ENCODE data around the gene PRAME.
"Not testable (repeated sequence)": the region's sequence is repeated elsewhere in the genome, so short reads cannot be mapped to it uniquely, and the experiment has no call there.

PRAME gene

GRCh38 chr22:22581524-22581923, 22.5 kb upstream of the PRAME start:
- DNase-seq (ENCODE audit: low read depth, low spot score) = not testable (repeated sequence)

DNA sequence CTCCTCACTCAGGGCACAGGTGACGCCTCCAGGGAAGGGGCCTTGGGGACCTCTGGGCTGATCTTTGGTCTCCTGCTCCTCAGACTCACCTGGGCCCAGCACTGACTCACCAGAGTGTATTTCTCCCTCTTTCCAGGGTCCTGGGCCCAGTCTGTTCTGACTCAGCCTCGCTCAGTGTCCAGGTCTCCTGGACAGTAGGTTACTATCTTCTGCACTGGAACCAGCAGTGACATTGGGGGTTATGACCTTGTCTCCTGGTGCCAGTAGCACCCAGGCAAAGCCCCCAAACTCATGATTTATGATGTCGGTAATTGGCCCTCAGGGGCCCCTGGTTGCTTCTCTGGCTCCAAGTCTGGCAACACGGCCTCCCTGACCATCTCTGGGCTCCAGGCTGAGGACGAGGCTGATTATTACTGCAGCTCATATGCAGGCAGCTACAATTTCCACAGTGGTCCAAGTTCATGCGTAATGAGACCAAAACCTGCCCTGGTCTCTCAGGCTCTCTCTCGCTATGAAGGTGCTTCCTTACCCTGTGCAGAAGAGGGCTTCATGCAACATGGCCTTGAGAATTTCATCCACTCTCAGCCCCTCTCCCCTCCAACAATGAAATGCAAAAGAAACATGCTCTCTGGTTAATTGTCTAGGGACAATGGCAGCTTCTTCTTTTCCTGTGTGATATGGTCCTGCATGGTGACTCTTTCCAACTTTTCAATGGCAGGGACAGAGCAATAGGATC, 21.0 kb upstream of the PRAME start:
- no peak for DNase-seq (ENCODE audit: low read depth, low spot score)

DNA sequence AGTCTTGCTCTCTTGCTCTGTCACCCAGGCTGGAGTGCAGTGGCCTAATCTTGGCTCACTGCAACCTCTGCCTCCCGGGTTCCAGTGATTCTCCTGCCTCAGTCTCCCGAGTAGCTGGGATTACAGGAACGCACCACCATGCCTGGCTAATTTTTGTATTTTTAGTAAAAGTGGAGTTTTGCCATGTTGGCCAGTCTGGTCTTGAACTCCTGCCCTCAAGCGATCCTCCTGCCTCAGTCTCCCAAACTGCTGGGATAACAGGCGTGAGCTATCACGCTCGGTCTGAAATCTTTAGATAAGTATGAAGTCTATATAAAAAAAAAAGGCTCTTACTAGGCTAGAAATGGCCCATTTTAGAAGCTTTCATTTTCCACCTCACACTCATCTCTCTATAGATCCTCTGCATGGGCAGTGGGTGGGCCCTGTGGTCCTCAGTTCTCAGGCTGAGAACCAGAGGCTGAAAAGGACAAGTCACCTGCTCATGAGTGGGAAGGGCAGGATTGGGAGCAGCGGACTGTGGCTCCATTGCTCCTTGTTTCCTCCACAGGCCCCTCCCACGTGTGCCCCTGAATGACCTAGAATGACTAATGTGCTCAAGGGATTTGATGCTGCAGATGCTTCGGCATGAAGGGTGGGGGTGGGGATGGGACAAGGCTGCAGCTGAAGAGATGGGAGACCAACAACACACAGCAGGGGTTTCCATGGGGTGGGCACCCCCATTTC, 19.8 kb upstream of the PRAME start:
- no peak for DNase-seq (ENCODE audit: low read depth, low spot score)

GRCh38 chr22:22576989-22577427, 17.9 kb upstream of the PRAME start:
- no peak for DNase-seq (ENCODE audit: low read depth, low spot score)

DNA sequence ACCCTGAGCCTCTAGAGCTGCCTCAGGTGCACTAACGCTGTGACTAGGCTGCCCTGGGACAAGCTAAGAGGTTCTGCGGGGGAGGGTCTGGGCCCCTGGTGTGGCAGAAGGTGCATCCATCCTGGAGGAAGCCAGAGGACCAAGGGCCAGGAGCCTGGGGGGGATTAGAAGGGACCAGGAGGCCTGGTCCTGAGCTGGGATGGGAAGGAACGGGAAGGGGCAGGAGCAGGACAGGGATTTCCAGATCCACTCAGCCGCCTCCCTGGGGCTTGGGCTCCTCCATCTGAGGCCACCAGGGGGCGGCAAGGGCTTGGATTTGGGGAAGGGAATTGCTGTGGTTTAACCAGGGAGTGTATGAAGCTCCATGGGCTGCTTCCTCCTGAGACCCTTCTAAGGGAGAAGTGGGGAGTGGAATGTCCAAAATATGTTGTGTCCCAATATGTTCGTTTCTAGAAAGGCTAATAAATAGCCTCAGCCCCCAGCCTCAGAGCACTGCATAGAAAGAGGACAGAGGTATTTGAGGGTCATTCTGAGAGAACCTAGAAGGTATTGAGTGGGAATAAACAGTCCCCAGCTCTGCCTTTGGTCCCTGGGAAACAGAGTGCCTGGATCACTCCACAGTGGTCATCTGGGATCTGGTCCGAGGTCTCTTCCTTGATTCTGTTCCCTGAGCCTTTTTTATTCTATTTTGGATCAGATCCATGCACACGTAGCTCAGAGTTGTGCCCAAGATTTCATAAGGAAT, 17.4 kb upstream of the PRAME start:
- peak; percentile 54 for DNase-seq (ENCODE audit: low read depth, low spot score)

DNA sequence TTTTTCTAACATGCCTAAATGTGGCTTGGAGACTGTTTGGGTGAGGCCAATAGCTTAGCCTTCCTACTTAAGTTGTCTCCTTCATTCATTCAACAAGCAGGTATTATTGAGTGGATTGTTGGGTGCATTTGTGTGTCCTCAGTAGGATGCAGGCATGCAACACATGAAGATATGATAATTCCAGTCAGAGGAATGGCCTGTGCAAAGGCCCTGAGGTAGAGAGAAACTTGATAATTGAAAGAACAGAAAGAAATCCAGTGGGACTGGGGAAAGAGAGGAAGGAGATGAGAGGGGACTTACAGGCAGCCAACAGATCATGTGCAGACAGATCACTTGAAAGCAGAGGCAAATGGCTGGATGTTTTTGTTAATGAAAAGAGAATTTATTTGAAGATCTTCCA, 15.3 kb upstream of the PRAME start:
- DNase-seq (ENCODE audit: low read depth, low spot score) = no peak

DNA sequence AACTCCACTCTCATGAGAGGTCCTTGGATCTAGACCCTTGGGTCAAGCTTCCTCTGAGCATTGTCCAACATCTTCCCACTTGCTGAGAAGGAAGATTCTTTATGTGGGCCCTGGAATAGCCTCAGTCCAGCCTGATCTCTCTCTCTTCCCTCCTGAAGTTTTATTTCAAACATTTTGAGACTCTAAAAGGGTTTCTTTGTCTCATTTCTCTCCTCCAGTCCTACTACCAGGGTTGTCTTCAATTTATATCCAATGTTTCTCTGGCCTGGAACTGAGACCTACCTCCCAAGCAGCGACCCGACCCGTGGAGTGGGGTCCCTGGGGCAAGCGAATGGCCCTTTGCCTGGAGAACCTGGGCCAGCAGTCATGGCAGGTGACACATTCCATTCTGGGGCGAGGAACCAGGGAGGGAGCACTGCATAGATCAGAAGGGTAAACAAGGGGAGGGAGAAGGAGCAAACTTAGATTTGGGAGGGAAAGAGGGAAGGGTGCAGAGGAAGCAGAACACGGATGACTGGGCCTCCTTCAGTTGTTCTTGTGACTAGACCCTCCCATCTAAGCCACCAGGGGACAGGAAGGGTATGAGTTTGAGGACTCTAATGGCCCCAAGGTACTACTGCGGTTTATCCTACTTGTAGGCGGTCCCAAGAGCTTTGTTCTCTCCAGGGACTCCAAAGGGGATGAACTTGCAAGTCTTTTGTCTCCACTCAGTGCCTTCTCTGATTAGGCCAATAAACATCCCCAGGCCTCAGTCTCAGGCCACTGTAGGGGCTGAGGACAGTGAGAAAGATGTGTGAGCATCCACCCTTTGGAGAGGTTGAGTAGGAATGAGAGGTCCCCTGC, 14.2 kb upstream of the PRAME start:
- no peak for DNase-seq (ENCODE audit: low read depth, low spot score)

DNA sequence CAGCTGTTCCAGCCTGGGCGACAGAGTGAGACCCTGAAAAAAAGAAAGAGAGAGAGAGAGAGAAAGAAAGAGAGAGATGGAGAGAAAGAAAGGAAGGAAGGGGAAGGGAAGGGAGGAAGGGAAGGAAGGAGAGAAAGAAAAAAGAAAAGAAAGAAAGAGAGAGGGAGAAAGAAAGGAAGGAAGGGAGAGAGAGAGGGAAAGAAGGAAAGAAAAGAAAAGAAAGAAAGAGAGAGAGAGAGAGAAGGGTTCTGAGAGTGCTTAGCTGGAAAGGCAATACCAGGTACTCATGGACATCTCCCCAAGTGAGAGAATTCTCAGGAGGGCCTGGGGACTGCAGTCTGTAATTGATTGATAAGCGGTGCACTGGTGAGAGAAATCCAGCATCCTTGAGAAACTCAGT, 12.8 kb upstream of the PRAME start:
- no peak for DNase-seq (ENCODE audit: low read depth, low spot score)

GRCh38 chr22:22571429-22571828, 12.4 kb upstream of the PRAME start:
- no peak for DNase-seq (ENCODE audit: low read depth, low spot score)

DNA sequence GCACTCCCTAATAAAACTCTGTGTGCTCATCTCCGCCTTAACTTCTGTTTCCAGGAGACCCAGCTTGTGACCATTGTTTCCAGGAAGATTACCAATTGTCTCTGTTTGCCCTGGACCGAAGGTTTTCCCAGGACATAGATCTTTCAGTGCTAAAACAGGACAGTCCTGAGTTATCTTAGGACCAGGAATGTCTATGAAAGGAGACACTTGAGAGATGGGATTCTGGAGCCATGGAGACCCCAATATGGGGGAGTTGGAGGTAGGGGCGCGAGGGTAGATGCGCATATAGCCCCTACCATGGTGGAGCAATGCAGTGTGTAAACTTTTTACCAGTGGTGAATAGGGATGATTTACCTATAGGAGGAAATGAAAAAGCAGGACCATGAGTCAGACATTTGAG, 10.2 kb upstream of the PRAME start:
- DNase-seq (ENCODE audit: low read depth, low spot score) = no peak

GRCh38 chr22:22565981-22566380, 6.9 kb upstream of the PRAME start:
- DNase-seq (ENCODE audit: low read depth, low spot score) = no peak

DNA sequence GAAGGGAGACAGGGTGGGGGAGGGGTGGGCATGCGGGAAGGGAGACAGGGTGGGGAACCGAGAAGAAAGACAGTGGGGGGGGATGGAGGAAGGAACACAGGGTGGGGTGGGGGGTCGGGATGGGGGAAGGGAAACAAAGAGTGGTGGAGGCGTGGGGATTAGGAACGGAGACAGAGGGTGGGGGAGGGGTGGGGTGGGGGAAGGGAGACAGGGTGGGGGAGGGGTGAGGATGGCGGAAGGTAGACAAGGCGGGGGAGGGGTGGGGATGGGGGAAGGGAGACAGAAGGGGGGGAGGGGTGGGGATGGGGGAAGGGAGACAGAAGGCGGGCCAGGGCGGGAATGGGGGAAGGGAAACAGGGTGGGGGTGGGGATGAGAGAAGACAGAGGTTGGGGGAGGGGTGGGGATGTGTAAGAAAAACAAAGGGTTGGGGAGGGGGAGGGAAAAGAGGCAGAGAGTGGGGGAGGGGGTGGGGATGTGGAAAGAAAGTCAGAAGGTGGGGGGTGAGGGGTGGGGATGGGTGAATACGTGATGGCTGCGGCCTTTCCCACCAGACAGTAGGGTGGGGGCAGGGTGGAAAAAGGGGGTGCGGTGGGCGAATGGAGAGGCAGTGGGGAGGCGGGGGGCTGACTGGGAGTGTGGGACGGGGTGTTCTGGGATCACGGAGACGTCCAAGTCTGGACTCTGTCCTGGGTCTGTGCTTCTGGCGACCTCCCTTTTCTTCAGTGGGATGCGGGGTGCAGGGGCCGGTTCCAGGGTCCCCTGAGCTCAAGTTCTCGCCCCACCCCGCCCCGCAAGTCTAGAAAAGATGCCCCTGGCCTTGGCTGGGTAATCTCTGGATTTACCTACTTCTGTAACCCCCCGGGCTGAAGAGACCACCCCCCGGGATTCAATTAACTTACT, 744 bp downstream of the PRAME start:
- no peak for DNase-seq (ENCODE audit: low read depth, low spot score)

DNA sequence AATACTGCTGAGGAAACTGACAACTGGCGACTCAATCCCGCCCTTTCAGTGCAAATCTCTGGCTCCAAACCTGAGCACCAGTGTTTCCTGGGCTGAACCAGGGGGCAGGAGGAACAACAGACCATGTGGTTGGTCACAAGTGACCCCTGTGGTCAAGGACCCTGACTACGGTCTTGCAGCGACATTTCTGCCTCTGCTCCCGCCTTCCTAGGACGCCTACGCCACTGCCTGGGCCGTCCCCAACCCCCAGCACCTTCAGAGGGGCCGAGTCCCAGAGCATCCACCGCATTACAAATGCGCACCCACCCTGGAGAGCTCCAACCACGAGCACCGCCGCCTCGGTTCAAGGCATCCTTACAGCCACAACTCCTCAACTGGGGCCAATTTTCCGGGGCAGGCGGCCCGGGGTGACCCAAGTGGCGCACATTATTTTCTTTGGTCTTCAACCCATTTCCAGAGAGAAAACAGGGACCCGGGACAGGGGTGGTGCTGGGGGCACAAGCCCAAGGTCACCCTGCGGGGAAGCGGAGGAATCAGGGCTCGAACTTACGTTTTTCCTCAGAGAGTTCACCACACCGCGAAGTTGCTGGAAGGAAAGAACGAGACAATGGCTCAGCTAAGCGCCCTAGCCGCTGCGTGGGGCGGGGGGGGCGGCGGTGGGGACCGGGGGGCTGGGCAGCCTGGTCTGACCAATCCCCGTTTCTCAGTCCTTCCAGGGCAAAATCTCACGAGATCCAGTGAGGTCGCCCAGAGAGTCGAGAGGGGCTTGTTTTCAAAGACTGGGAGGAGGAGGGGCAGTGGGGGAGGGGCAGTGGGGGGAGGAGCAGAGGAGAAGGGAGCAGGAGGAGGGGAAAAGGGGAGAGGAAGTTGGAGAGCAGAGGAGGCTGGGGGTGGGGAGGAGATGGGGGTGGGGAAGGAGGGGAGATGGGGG, 1.8 kb downstream of the PRAME start:
- no peak for DNase-seq (ENCODE audit: low read depth, low spot score)

DNA sequence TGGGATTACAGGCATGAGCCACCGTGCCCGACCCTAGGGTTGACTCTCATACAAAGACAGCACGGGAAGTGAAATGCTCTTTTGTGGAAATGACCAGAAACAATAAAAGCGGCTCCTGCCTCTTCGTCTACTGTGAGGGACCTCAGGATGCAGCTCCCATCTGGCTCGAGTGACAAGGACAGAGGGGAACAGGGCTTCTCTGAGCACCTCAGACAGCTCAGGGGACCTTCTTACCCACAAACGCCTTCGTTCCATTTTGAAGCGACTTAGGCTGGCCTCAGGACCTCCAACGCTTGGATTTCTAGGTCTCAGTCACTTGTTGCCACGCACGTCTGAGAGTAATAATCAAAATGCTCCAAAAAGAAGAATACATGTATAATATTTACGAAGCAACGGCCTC, 2.5 kb downstream of the PRAME start:
- no peak for DNase-seq (ENCODE audit: low read depth, low spot score)

DNA sequence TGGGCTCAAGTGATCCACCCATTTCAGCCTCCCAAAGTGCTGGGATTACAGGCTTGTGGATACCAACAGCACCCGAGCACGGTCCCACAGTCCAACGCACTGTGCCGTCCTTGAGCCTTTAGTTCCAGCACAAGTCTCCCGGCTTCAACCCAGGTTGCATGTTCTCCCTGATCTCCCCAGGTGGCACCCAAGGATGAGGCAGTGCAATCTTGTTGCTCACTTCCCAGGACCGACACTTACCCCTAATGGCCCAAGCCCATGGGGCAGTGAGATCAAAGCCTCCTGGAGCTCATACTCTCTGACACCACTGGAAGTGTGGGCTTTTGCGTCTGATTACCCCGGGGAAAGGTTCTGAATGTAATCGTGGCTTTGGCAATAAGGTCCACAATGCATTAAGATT, 3.5 kb downstream of the PRAME start:
- no peak for DNase-seq (ENCODE audit: low read depth, low spot score)

DNA sequence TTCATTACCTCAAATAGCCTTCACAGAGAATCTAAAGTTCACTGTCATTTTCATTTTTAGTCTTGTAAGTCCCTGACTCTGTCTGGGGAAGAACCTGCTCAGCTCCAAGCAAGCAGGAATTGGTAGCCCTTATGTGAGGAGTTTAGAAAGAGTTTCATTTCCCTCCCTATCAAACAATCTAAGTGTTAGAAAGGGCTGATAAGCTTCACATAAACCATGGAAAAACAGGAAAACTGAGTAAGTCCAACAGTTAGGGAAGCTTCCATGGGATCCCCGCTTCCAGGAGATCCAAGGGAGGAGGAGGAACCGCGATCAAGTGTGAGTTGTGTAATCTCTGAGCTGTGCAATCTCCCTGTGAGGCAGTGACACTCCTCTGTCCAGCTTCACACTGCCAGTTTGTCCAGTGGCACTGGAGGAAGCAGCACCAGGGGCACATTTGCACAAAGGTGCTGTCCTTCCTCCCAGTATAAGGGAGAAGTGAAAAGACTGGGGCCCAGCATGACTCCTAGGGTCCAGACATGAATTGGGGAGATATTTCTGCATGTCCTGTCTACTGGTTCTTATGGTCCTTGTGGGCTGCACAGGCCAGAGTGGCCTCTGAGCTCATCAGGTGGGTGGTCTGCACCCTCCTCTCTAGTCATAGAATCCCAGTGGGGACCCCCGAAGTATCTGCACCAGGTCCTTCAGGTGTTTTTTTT, 4.3 kb downstream of the PRAME start:
- no peak for DNase-seq (ENCODE audit: low read depth, low spot score)

DNA sequence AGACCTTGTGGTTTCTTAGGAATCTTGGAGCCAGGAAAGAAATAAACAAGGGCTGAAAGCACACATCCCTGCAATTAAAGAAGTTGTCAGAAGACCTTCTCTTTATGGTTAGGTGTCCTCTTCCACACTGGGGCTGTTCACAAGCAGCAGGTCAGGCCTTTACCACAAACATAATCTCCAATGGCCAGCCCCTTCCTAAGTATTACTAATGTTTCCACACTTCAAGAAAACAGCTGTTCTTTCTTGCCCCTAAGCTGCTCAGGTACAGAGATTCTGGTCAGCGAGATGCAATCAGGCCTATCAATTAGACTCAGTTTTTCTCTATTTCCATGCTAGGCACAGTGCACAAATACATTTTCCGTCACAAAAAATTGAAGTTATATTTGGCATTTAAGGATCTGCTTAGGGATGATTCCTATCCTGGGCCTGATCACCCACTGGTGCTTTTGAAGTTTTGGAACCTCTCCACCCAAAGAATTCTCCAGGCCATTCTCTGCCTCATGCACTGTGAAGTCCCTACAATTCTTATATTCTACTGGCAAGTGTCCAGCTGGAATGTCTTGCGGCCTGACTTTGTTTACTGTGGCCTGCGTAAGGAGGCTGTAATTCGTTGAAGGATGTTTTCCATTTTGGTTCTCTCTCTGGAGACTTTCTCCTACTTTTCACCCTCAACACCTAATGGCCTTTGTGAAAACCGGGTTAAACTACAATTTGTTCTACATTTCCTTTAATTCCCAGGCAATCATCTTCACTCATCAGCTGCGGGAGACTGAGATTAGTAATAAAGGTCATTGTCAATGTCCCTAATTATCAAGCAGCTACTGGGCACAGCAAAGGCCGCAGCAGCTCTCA, 5.1 kb downstream of the PRAME start:
- DNase-seq (ENCODE audit: low read depth, low spot score) = peak; percentile 8

DNA sequence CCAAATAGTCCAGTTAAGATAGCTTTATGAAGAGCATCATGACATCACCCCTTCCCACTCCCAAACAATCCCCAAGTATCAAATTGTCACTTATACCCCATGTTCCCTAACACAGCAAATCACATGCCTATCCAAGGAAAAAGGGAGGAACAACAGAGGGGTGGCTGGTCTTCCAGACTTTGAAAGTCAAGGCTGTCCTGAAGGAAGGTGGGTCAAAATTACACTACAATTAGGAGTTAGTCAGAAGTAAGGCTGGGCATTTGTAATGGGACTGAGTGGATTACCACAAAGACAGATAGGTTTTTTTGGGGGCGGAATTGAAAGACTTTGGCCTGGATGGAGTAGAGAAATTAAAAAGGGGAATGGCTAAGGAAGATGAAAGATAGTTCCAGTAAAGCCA, 5.9 kb downstream of the PRAME start:
- no peak for DNase-seq (ENCODE audit: low read depth, low spot score)

Data from astrocyte of the hippocampus (primary cell).